Measurements from ENCODE around the gene TRAF3IP3.

Gene TRAF3IP3

DNA sequence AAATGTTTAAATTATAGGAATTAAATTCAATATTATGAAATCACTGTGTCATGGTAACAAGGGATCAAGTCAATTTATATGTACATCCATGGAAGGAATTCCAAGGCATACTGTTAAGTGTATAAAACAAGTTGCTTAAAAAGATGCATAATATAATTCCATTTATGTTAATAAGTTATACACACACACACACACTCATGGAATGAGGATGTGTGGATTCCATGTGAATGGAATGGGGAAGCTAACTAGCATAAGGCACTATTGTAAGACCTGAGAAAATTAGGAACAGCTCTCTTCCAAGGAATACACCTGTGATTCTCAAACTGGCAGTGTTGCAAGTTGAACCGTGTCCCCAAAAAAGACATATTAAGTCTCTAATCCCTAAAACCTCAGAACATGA is 17.6 kb upstream of the TRAF3IP3 start:
- DNase-seq = no peak

- DNase-seq = no peak
These were observed 14.7 kb upstream of the TRAF3IP3 start for GRCh38 chr1:209741193-209741592.

DNA sequence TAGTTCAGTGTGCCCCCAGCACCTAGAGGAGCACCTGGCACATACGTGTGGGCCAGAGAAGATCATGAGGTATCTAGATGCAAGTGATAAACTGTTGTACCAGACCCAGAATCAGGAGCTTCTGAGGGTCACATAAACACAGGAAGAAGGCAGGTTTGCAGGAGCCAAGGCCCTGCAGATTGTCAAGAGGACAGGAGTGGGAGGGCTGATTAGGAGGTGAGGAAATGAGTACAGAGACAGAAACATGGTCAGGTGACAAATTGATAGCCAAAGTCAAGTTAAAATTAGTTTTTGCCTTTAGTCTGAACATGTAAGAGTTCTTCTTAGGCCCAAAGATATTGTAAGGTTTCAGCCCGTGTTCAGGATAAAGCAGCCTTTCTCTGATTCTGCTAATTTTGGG is 14.0 kb upstream of the TRAF3IP3 start:
- DNase-seq = no peak

- DNase-seq = no peak
These were observed 13.3 kb upstream of the TRAF3IP3 start for GRCh38 chr1:209742409-209743144.

GRCh38 chr1:209743145-209743482 is 12.7 kb upstream of the TRAF3IP3 start:
- peak; percentile 49 to 67 for DNase-seq

DNA sequence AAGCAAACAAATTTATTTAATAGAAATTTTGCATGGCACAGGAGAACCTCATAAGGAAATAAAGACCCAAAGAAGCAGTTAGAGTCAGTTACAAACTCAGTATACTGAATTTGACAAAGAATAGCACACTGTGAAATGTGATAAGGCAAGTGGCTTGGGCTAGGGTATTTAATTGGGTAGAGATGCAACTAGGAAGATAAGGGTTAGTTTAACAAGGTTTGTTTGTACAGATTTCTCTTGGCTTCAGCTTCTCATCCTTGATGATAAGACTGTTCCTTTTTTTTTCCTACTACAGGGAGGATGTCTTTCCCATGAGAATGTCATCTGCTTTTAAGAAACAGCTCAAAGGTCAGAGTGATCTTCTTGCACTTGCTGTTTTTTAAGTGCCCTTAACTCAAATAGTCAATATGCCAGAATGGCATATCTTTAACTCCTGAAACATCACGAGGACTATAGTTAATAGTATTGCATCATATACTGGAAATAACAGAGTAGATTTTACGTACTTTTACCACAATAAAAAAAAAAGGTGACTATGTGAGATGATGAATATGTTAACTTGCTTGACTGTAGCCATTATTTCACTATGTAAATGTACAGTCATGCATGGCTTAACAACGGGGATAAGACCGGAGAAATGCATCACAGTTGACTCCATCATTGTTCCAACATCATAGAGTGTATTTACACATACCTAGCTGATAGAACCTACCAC is 9.2 kb upstream of the TRAF3IP3 start:
- no peak for DNase-seq

DNA sequence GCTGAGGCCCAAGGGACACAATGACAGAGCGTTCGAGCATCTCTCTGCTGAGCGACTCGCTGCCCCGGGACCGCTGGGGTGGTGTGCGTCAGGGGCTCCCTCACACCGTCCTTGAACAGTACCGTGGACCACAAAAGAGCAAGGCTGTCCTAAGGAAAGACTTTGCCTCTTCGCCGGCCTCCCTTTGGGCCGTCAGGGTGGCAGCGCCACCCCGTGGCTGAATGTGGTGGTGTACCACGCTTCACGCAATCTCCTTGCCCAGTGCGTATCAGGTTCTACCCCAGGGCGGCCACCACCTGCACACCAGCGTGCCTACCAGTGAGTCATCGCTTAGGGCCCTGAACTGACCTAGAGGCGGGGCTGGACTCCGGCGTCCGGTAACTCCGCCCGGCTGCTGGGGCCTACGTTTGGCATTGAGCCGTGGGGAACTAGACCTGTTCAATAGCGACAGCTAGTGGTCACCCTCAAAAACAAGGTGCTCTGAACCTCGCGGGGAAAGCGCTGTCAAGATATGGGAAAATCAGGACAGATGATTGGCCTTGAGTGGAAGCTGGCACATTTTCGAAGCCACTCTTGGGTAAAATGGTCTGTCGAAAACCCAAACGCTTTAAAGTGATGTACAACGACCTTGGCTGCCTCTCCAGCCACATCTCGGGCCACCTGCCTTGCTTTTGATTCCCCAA is 8.1 kb upstream of the TRAF3IP3 start:
- peak; percentile 69 to 80 for DNase-seq

DNA sequence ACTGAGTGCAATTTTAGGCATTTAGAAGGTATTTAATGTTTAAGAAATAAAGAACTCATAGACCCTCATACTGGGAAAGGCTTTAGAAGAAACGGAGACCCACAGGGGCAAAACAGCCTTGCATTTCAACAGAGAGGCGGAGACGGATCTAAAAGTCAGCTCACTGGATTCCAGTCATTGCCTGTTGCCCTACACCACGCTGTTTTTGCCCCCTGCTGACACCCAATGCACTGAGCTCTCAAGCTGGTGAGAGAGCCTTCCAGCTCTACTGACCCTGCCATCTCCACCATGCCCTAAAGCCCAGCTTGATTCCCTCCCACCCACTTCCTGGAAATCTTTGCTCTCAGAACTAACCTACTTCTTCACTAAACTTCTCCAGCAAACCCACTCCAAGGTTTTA is 7.2 kb upstream of the TRAF3IP3 start:
- no peak for DNase-seq

- no peak for DNase-seq
These were observed 6.6 kb upstream of the TRAF3IP3 start for GRCh38 chr1:209749205-209749604.

GRCh38 chr1:209749670-209750323 is 6.1 kb upstream of the TRAF3IP3 start:
- DNase-seq = no peak

DNA sequence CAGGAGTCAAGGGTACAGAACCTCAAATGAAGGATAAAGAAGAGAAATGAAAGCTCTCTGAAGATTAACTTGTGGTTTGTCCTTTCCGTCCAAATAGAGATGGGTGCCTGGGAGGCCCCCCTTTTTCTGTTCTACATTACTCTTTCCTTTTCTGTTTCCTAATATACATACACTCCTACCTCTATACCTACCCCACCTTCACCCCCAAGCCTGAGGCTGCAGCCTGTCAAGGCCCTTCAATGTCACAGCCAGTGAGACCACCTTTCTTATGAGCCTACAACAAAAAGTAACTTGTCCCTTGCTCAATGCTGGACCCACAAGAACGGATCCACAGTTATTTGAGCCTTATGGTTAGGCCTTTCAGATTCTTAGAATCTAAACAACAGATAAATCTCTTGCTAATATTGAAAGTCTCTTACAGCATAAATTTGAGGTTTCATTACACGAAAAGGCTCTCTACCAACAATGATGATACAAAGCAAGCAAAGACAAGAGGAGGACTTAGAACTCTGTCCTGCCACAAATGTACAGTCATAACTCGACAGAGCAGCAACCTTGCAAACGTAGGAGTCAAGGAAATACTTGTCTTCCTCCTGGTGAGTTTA is 4.1 kb upstream of the TRAF3IP3 start:
- DNase-seq = no peak

- no peak for DNase-seq
These were observed 3.0 kb upstream of the TRAF3IP3 start for GRCh38 chr1:209752890-209753289.

- DNase-seq = no peak
These were observed 597 bp upstream of the TRAF3IP3 start for GRCh38 chr1:209755256-209755655.

- DNase-seq = no peak
These were observed 977 bp downstream of the TRAF3IP3 start for GRCh38 chr1:209756615-209757445.

GRCh38 chr1:209758400-209758799 is 2.5 kb downstream of the TRAF3IP3 start:
- no peak for DNase-seq

GRCh38 chr1:209759829-209760359 is 4.0 kb downstream of the TRAF3IP3 start:
- DNase-seq = no peak

GRCh38 chr1:209761011-209761635 is 5.3 kb downstream of the TRAF3IP3 start:
- no peak for DNase-seq

DNA sequence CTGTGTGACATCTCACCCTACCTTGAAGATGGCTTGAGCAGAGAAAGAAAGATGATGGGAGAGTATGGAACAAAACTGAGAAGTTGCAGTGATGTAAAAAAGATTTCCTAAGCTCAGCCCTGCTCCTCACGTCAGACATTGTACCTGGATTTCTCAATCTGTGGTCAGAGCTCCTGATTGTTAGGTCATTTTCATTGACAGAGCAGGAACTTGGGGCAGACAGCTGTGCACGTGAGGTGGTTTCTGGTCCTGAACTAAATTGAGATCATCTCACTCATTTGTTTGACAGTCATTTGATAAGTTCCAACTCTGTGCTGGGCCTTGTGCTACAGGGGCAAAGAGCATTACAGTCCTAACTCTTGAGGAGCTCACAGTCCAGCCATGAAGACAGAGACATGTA is 10.2 kb downstream of the TRAF3IP3 start:
- no peak for DNase-seq

DNA sequence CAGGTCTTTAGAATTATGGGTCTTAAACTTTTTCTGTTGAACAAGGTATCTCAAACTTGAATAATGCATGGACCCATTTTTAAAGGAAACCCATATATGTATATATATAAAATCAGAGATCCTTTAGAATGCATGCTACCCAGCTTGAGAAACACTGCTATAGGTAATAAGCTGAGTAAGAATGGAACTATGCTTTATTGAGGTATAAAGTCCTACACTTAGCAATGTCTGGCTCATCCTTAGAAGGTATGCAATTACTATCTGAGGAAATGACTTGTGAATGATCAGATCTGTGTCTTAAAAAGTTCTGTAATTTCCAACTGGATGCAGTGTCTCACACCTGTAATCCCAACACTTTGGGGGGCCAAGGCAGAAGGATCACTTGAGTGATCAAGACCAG is 11.2 kb downstream of the TRAF3IP3 start:
- DNase-seq = no peak

- no peak for DNase-seq
These were observed 11.9 kb downstream of the TRAF3IP3 start for GRCh38 chr1:209767706-209768105.

DNA sequence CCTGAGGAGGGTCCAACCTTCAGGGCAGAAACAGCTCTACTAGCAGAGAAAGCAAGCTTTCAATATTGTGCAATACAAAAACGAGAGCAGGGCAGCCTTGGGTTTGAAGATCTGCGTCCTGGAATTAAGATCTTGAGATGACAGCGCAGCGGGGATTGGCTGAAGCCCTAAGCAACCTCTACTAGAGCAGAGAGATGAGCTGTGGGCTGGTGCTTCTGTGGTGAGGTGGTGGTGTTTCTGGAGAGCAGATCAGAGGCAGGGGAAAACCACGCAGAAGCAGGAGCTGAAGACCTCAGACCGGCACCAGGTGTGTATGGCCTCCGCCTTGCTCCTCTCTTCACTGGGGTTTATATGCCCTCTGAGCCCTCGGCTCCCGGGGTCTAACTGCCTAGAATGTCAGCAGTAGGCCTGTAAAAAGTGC is 12.5 kb downstream of the TRAF3IP3 start:
- no peak for DNase-seq

All from NCI-H2081 (cell line).